SU-DHL-6 (cell line): Measurements from ENCODE around the gene ETV1.

ENCODE experiments used
- CTCF ChIP-seq: fragments of 200-600 bp; sonication (generic); IDR thresholded peaks from one replicate; pipeline ENCODE4 v1.5.1; 2017; ENCODE audit warnings: antibody characterized with exemption, mild to moderate bottlenecking, low read length, moderate library complexity; ENCODE audit not compliant: insufficient read depth, poor library complexity, severe bottlenecking
- EZH2phosphoT487 ChIP-seq: fragments of 200-600 bp; sonication (generic), shearing (Covaris generic); conservative IDR thresholded peaks from 2 replicates; pipeline ENCODE4 v1.6.1; 2018; ENCODE audit warnings: mild to moderate bottlenecking, antibody characterized with exemption, low read length, moderate library complexity, mixed read lengths

GRCh38 chr7:13894377-13894776 is 95.1 kb downstream of the ETV1 start:
- TF ChIP-seq CTCF, result no peak
- no peak for TF ChIP-seq EZH2phosphoT487
